ENCODE measurements around the gene TRAF2.

- TF ChIP-seq POLR2A (IDR thresholded peaks at IDR 0.05; ENCODE audit: low read depth, low read length) (no peak), CTCF (conservative IDR thresholded peaks at IDR 0.05; ENCODE audit: low read depth, low read length) (no peak), MAFK (IDR thresholded peaks at IDR 0.05; ENCODE audit: low read depth, low read length) (no peak), CHD1 (IDR thresholded peaks at IDR 0.05; ENCODE audit: low read depth, low read length) (no peak), RAD21 (IDR thresholded peaks at IDR 0.05; ENCODE audit: low read length) (no peak)
Observed at GRCh38 chr9:136890661-136891060, 4.3 kb downstream of the TRAF2 start.
